WTC11 (cell line): ENCODE data around the gene ST8SIA6. TPM values are rescaled to one million over a fixed set of nuclear protein-coding genes. Genes with fewer than 3 reads are reported as not detected.
A peak's percentile ranks its signal among the peaks of the same experiment; 100 is the strongest.

Source experiments
- ATAC-seq: fragments of 200-7000 bp; cut with Tn5 transposase; 2 replicates; pipeline ENCODE4 v1.10.0; 2021; ENCODE audit warnings: mild to moderate bottlenecking, moderate library complexity
- CTCF ChIA-PET: fragments of 300-600 bp; sonication (Branson Sonifier 250); formaldehyde crosslinking; loops from one replicate; lab custom pipeline; 2021; ENCODE audit warnings: antibody characterized with exemption; lab: Charles Lee
- POLR2A ChIA-PET: fragments of 350-600 bp; sonication (Branson Sonifier 250); formaldehyde crosslinking; loops from one replicate; lab custom pipeline; 2021; ENCODE audit warnings: antibody characterized with exemption; lab: Charles Lee
- DNase-seq: peaks from one replicate; pipeline ENCODE4 v3.0.0; 2021; ENCODE audit warnings: low spot score
- H3K27ac Mint-ChIP-seq: 2 replicates; pipeline ENCODE4 v1.8.0; 2021; ENCODE audit warnings: mixed read lengths
- H3K27me3 Mint-ChIP-seq: 2 replicates; pipeline ENCODE4 v1.8.0; 2021; ENCODE audit warnings: low read depth, mild to moderate bottlenecking, moderate library complexity, mixed read lengths
- H3K36me3 Mint-ChIP-seq: 2 replicates; pipeline ENCODE4 v1.8.0; 2021; ENCODE audit warnings: mixed read lengths
- H3K4me1 Mint-ChIP-seq: 2 replicates; pipeline ENCODE4 v1.8.0; 2022; ENCODE audit warnings: mixed read lengths
- H3K4me3 Mint-ChIP-seq: 2 replicates; pipeline ENCODE4 v1.8.0; 2021; ENCODE audit warnings: mild to moderate bottlenecking, moderate library complexity, mixed read lengths
- H3K9me3 Mint-ChIP-seq: 2 replicates; pipeline ENCODE4 v1.8.0; 2021; ENCODE audit warnings: mixed read lengths
- AFF4 ChIP-seq: sonication (generic); formaldehyde crosslinking; IDR thresholded peaks from 2 replicates; pipeline ENCODE4 v1.8.1; 2023; ENCODE audit warnings: mild to moderate bottlenecking, missing genetic modification reagents, borderline replicate concordance
- AR ChIP-seq: fragments of 250-450 bp; sonication (Bioruptor Pico); IDR thresholded peaks from 2 replicates; pipeline ENCODE4 v1.9.0; 2021; ENCODE audit warnings: mild to moderate bottlenecking
- ESRRA ChIP-seq: sonication (generic); formaldehyde crosslinking; IDR thresholded peaks from 2 replicates; pipeline ENCODE4 v1.8.1; 2022; ENCODE audit warnings: mild to moderate bottlenecking, missing genetic modification reagents, borderline replicate concordance
- FOXK1 ChIP-seq: sonication (generic); formaldehyde crosslinking; IDR thresholded peaks from 2 replicates; pipeline ENCODE4 v1.8.0; 2022; ENCODE audit warnings: mild to moderate bottlenecking, moderate library complexity, missing genetic modification reagents
- MAX ChIP-seq: sonication (generic); formaldehyde crosslinking; IDR thresholded peaks from 2 replicates; pipeline ENCODE4 v1.8.0; 2022; ENCODE audit warnings: mild to moderate bottlenecking, missing genetic modification reagents
- NR2C2 ChIP-seq: sonication (generic); formaldehyde crosslinking; IDR thresholded peaks from 2 replicates; pipeline ENCODE4 v1.8.0; 2022; ENCODE audit warnings: mild to moderate bottlenecking, missing genetic modification reagents
- PREB ChIP-seq: sonication (generic); formaldehyde crosslinking; IDR thresholded peaks from 2 replicates; pipeline ENCODE4 v1.8.1; 2022; ENCODE audit warnings: mild to moderate bottlenecking, missing genetic modification reagents, moderate library complexity, borderline replicate concordance
- SMAD3 ChIP-seq: sonication (generic); formaldehyde crosslinking; IDR thresholded peaks from 2 replicates; pipeline ENCODE4 v1.8.0; 2022; ENCODE audit warnings: missing genetic modification reagents, mild to moderate bottlenecking, borderline replicate concordance
- SMAD4 ChIP-seq: sonication (generic); formaldehyde crosslinking; IDR thresholded peaks from 2 replicates; pipeline ENCODE4 v1.8.0; 2022; ENCODE audit warnings: mild to moderate bottlenecking, missing genetic modification reagents
- TEAD4 ChIP-seq: sonication (generic); formaldehyde crosslinking; IDR thresholded peaks from 2 replicates; pipeline ENCODE4 v1.8.0; 2022; ENCODE audit warnings: mild to moderate bottlenecking, missing genetic modification reagents
- USF1 ChIP-seq: sonication (generic); formaldehyde crosslinking; IDR thresholded peaks from 2 replicates; pipeline ENCODE4 v1.8.0; 2022; ENCODE audit warnings: mild to moderate bottlenecking, missing genetic modification reagents
- ZBTB21 ChIP-seq: sonication (generic); formaldehyde crosslinking; IDR thresholded peaks from 2 replicates; pipeline ENCODE4 v1.8.1; 2023; ENCODE audit warnings: mild to moderate bottlenecking, missing genetic modification reagents, borderline replicate concordance
- ZMAT4 ChIP-seq: fragments of 250-450 bp; sonication (Bioruptor Pico); IDR thresholded peaks from 2 replicates; pipeline ENCODE4 v1.9.0; 2021; ENCODE audit warnings: mild to moderate bottlenecking
- ZNF121 ChIP-seq: sonication (generic); formaldehyde crosslinking; IDR thresholded peaks from 2 replicates; pipeline ENCODE4 v1.8.0; 2023; ENCODE audit warnings: missing genetic modification reagents
- ZNF138 ChIP-seq: sonication (generic); formaldehyde crosslinking; conservative IDR thresholded peaks from 2 replicates; pipeline ENCODE4 v1.8.1; 2022; ENCODE audit warnings: mild to moderate bottlenecking, moderate library complexity, missing genetic modification reagents
- ZNF425 ChIP-seq: fragments of 250-450 bp; sonication (Bioruptor Pico); conservative IDR thresholded peaks from 2 replicates; pipeline ENCODE4 v1.9.0; 2021; ENCODE audit warnings: mild to moderate bottlenecking
- total RNA-seq: library from RNA; stranded (reverse); gene quantifications from 3 replicates; pipeline ENCODE4 v1.2.3, GENCODE V29; 2021

Gene ST8SIA6
- total RNA-seq, 1 experiment from 2014 or later = 3.5 TPM

- peaks cover under 1% of the 10 kb centered on the region; the same call in 1 of the 2 replicates for H3K36me3 Mint-ChIP-seq
- CTCF ChIA-PET = no interaction called here
These were observed 74.4 kb downstream of the ST8SIA6 start for GRCh38 chr10:17380016-17380415.

More at GRCh38 chr10:17380016-17380415, 74.4 kb downstream of the ST8SIA6 start:
- no peak for TF ChIP-seq AFF4 (CRISPR knock-in tag)
- TF ChIP-seq SMAD4 (CRISPR knock-in tag) = no peak
- TF ChIP-seq ZMAT4 (CRISPR knock-in tag) = no peak
- no peak for TF ChIP-seq PREB (CRISPR knock-in tag)
- TF ChIP-seq ZNF121 (CRISPR knock-in tag) = no peak
- no peak for TF ChIP-seq TEAD4 (CRISPR knock-in tag)
- no peak for TF ChIP-seq MAX (CRISPR knock-in tag)
- TF ChIP-seq ZBTB21 = no peak
- no peak for TF ChIP-seq FOXK1 (CRISPR knock-in tag)
- no peak for TF ChIP-seq SMAD3
- TF ChIP-seq ESRRA (CRISPR knock-in tag) = no peak
- no peak for TF ChIP-seq ZNF138
- no peak for TF ChIP-seq AR (CRISPR knock-in tag)
- no peak for TF ChIP-seq NR2C2 (CRISPR knock-in tag)
- no peak for TF ChIP-seq ZNF425 (CRISPR knock-in tag)
- TF ChIP-seq USF1 (CRISPR knock-in tag) = no peak
- DNase-seq (no peak), ATAC-seq (no peak)
- no peak overlapping the region; the same call in 1 of the 2 replicates for H3K27ac Mint-ChIP-seq
- no peaks in the 10 kb centered on the region; the same call in 1 of the 2 replicates for H3K27me3 Mint-ChIP-seq
- peaks cover 7% of the 10 kb centered on the region for H3K9me3 Mint-ChIP-seq
- peaks cover 43% of the 10 kb centered on the region for H3K4me1 Mint-ChIP-seq
- POLR2A ChIA-PET = no interaction called here
- H3K4me3 Mint-ChIP-seq = peak overlapping the region; percentile 8; the same call in 1 of the 2 replicates
